ENCODE results near the gene ERBB4.
"Not testable (repeated sequence)": the region's sequence is repeated elsewhere in the genome, so short reads cannot be mapped to it uniquely, and the experiment has no call there.

ERBB4 gene

GRCh38 chr2:212488611-212489010, 50.0 kb downstream of the ERBB4 start:
- H3K27me3 ChIP-seq (ENCODE audit: control insufficient read depth in 2 of 2, insufficient read depth in 2 of 2, low read length in 2 of 2), result no peaks in the 10 kb centered on the region
- H3K4me1 ChIP-seq (ENCODE audit: control insufficient read depth in 2 of 2, insufficient read depth in 2 of 2, low read length in 2 of 2), result no peaks in the 10 kb centered on the region
- no peaks in the 10 kb centered on the region for H3K9me3 ChIP-seq (ENCODE audit: control insufficient read depth in 2 of 2, low read length in 2 of 2)
- H3K36me3 ChIP-seq (ENCODE audit: control insufficient read depth in 2 of 2, insufficient read depth in 2 of 2, low read length in 2 of 2), result no peaks in the 10 kb centered on the region
- H3K9ac ChIP-seq (ENCODE audit: low read depth in 1 of 2, low read length in 2 of 2), result no peak overlapping the region
- no peak overlapping the region for H3K4me3 ChIP-seq (ENCODE audit: low read length in 2 of 2)
- no peak overlapping the region for H3K27ac ChIP-seq (ENCODE audit: low read depth in 2 of 2, low read length in 2 of 2)

GRCh38 chr2:212484563-212485080, 54.0 kb downstream of the ERBB4 start:
- no peak overlapping the region for H3K27ac ChIP-seq (ENCODE audit: low read depth in 2 of 2, low read length in 2 of 2)
- H3K4me3 ChIP-seq (ENCODE audit: low read length in 2 of 2), result no peak overlapping the region
- no peaks in the 10 kb centered on the region for H3K27me3 ChIP-seq (ENCODE audit: control insufficient read depth in 2 of 2, insufficient read depth in 2 of 2, low read length in 2 of 2)
- H3K9me3 ChIP-seq (ENCODE audit: control insufficient read depth in 2 of 2, low read length in 2 of 2), result no peaks in the 10 kb centered on the region
- H3K4me1 ChIP-seq (ENCODE audit: control insufficient read depth in 2 of 2, insufficient read depth in 2 of 2, low read length in 2 of 2), result no peaks in the 10 kb centered on the region
- H3K9ac ChIP-seq (ENCODE audit: low read depth in 1 of 2, low read length in 2 of 2), result no peak overlapping the region
- no peaks in the 10 kb centered on the region for H3K36me3 ChIP-seq (ENCODE audit: control insufficient read depth in 2 of 2, insufficient read depth in 2 of 2, low read length in 2 of 2)

GRCh38 chr2:212480447-212480846, 58.2 kb downstream of the ERBB4 start:
- Histone ChIP-seq H3K4me3 (ENCODE audit: low read length in 2 of 2) (no peak overlapping the region), H3K9ac (ENCODE audit: low read depth in 1 of 2, low read length in 2 of 2) (no peak overlapping the region), H3K27me3 (ENCODE audit: control insufficient read depth in 2 of 2, insufficient read depth in 2 of 2, low read length in 2 of 2) (no peaks in the 10 kb centered on the region), H3K4me1 (ENCODE audit: control insufficient read depth in 2 of 2, insufficient read depth in 2 of 2, low read length in 2 of 2) (no peaks in the 10 kb centered on the region), H3K9me3 (ENCODE audit: control insufficient read depth in 2 of 2, low read length in 2 of 2) (no peaks in the 10 kb centered on the region), H3K27ac (ENCODE audit: low read depth in 2 of 2, low read length in 2 of 2) (no peak overlapping the region), H3K36me3 (ENCODE audit: control insufficient read depth in 2 of 2, insufficient read depth in 2 of 2, low read length in 2 of 2) (no peaks in the 10 kb centered on the region)

GRCh38 chr2:212477571-212477970, 61.0 kb downstream of the ERBB4 start:
- Histone ChIP-seq H3K9me3 (ENCODE audit: control insufficient read depth in 2 of 2, low read length in 2 of 2) (no peaks in the 10 kb centered on the region), H3K36me3 (ENCODE audit: control insufficient read depth in 2 of 2, insufficient read depth in 2 of 2, low read length in 2 of 2) (no peaks in the 10 kb centered on the region), H3K9ac (ENCODE audit: low read depth in 1 of 2, low read length in 2 of 2) (no peak overlapping the region), H3K27ac (ENCODE audit: low read depth in 2 of 2, low read length in 2 of 2) (no peak overlapping the region), H3K4me3 (ENCODE audit: low read length in 2 of 2) (no peak overlapping the region), H3K27me3 (ENCODE audit: control insufficient read depth in 2 of 2, insufficient read depth in 2 of 2, low read length in 2 of 2) (no peaks in the 10 kb centered on the region), H3K4me1 (ENCODE audit: control insufficient read depth in 2 of 2, insufficient read depth in 2 of 2, low read length in 2 of 2) (no peaks in the 10 kb centered on the region)

- Histone ChIP-seq H3K9ac (ENCODE audit: low read depth in 1 of 2, low read length in 2 of 2) (no peak overlapping the region), H3K36me3 (ENCODE audit: control insufficient read depth in 2 of 2, insufficient read depth in 2 of 2, low read length in 2 of 2) (no peaks in the 10 kb centered on the region), H3K9me3 (ENCODE audit: control insufficient read depth in 2 of 2, low read length in 2 of 2) (no peaks in the 10 kb centered on the region), H3K27me3 (ENCODE audit: control insufficient read depth in 2 of 2, insufficient read depth in 2 of 2, low read length in 2 of 2) (no peaks in the 10 kb centered on the region), H3K27ac (ENCODE audit: low read depth in 2 of 2, low read length in 2 of 2) (no peak overlapping the region), H3K4me3 (ENCODE audit: low read length in 2 of 2) (no peak overlapping the region), H3K4me1 (ENCODE audit: control insufficient read depth in 2 of 2, insufficient read depth in 2 of 2, low read length in 2 of 2) (no peaks in the 10 kb centered on the region)
Measured at GRCh38 chr2:212473211-212473610, 65.4 kb downstream of the ERBB4 start.

GRCh38 chr2:212467551-212467950, 71.1 kb downstream of the ERBB4 start:
- not testable (repeated sequence) for H3K9me3 ChIP-seq (ENCODE audit: control insufficient read depth in 2 of 2, low read length in 2 of 2); H3K4me1 ChIP-seq (ENCODE audit: control insufficient read depth in 2 of 2, insufficient read depth in 2 of 2, low read length in 2 of 2); H3K27me3 ChIP-seq (ENCODE audit: control insufficient read depth in 2 of 2, insufficient read depth in 2 of 2, low read length in 2 of 2); H3K36me3 ChIP-seq (ENCODE audit: control insufficient read depth in 2 of 2, insufficient read depth in 2 of 2, low read length in 2 of 2); H3K9ac ChIP-seq (ENCODE audit: low read depth in 1 of 2, low read length in 2 of 2); H3K27ac ChIP-seq (ENCODE audit: low read depth in 2 of 2, low read length in 2 of 2); H3K4me3 ChIP-seq (ENCODE audit: low read length in 2 of 2)

GRCh38 chr2:212465456-212465855, 73.1 kb downstream of the ERBB4 start:
- no peak overlapping the region for H3K4me3 ChIP-seq (ENCODE audit: low read length in 2 of 2)

GRCh38 chr2:212461708-212462107, 76.9 kb downstream of the ERBB4 start:
- not testable (repeated sequence) for H3K27ac ChIP-seq (ENCODE audit: low read depth in 2 of 2, low read length in 2 of 2); H3K9ac ChIP-seq (ENCODE audit: low read depth in 1 of 2, low read length in 2 of 2); H3K27me3 ChIP-seq (ENCODE audit: control insufficient read depth in 2 of 2, insufficient read depth in 2 of 2, low read length in 2 of 2); H3K4me3 ChIP-seq (ENCODE audit: low read length in 2 of 2); H3K36me3 ChIP-seq (ENCODE audit: control insufficient read depth in 2 of 2, insufficient read depth in 2 of 2, low read length in 2 of 2); H3K9me3 ChIP-seq (ENCODE audit: control insufficient read depth in 2 of 2, low read length in 2 of 2); H3K4me1 ChIP-seq (ENCODE audit: control insufficient read depth in 2 of 2, insufficient read depth in 2 of 2, low read length in 2 of 2)

More at GRCh38 chr2:212465456-212465855, 73.1 kb downstream of the ERBB4 start:
- Histone ChIP-seq H3K9ac (ENCODE audit: low read depth in 1 of 2, low read length in 2 of 2) (no peak overlapping the region), H3K9me3 (ENCODE audit: control insufficient read depth in 2 of 2, low read length in 2 of 2) (no peaks in the 10 kb centered on the region), H3K4me1 (ENCODE audit: control insufficient read depth in 2 of 2, insufficient read depth in 2 of 2, low read length in 2 of 2) (no peaks in the 10 kb centered on the region), H3K27me3 (ENCODE audit: control insufficient read depth in 2 of 2, insufficient read depth in 2 of 2, low read length in 2 of 2) (no peaks in the 10 kb centered on the region), H3K27ac (ENCODE audit: low read depth in 2 of 2, low read length in 2 of 2) (no peak overlapping the region), H3K36me3 (ENCODE audit: control insufficient read depth in 2 of 2, insufficient read depth in 2 of 2, low read length in 2 of 2) (no peaks in the 10 kb centered on the region)

- Histone ChIP-seq H3K4me1 (ENCODE audit: control insufficient read depth in 2 of 2, insufficient read depth in 2 of 2, low read length in 2 of 2) (no peaks in the 10 kb centered on the region), H3K9me3 (ENCODE audit: control insufficient read depth in 2 of 2, low read length in 2 of 2) (no peaks in the 10 kb centered on the region), H3K9ac (ENCODE audit: low read depth in 1 of 2, low read length in 2 of 2) (no peak overlapping the region), H3K27me3 (ENCODE audit: control insufficient read depth in 2 of 2, insufficient read depth in 2 of 2, low read length in 2 of 2) (no peaks in the 10 kb centered on the region), H3K36me3 (ENCODE audit: control insufficient read depth in 2 of 2, insufficient read depth in 2 of 2, low read length in 2 of 2) (no peaks in the 10 kb centered on the region), H3K27ac (ENCODE audit: low read depth in 2 of 2, low read length in 2 of 2) (no peak overlapping the region), H3K4me3 (ENCODE audit: low read length in 2 of 2) (no peak overlapping the region)
Measured at GRCh38 chr2:212454149-212454548, 84.5 kb downstream of the ERBB4 start.

GRCh38 chr2:212451786-212452231, 86.8 kb downstream of the ERBB4 start:
- Histone ChIP-seq H3K9me3 (ENCODE audit: control insufficient read depth in 2 of 2, low read length in 2 of 2) (no peaks in the 10 kb centered on the region), H3K9ac (ENCODE audit: low read depth in 1 of 2, low read length in 2 of 2) (no peak overlapping the region), H3K27me3 (ENCODE audit: control insufficient read depth in 2 of 2, insufficient read depth in 2 of 2, low read length in 2 of 2) (no peaks in the 10 kb centered on the region), H3K4me1 (ENCODE audit: control insufficient read depth in 2 of 2, insufficient read depth in 2 of 2, low read length in 2 of 2) (no peaks in the 10 kb centered on the region), H3K36me3 (ENCODE audit: control insufficient read depth in 2 of 2, insufficient read depth in 2 of 2, low read length in 2 of 2) (no peaks in the 10 kb centered on the region), H3K27ac (ENCODE audit: low read depth in 2 of 2, low read length in 2 of 2) (no peak overlapping the region), H3K4me3 (ENCODE audit: low read length in 2 of 2) (no peak overlapping the region)

- Histone ChIP-seq H3K9me3 (ENCODE audit: control insufficient read depth in 2 of 2, low read length in 2 of 2) (no peaks in the 10 kb centered on the region), H3K4me1 (ENCODE audit: control insufficient read depth in 2 of 2, insufficient read depth in 2 of 2, low read length in 2 of 2) (no peaks in the 10 kb centered on the region), H3K27me3 (ENCODE audit: control insufficient read depth in 2 of 2, insufficient read depth in 2 of 2, low read length in 2 of 2) (no peaks in the 10 kb centered on the region), H3K27ac (ENCODE audit: low read depth in 2 of 2, low read length in 2 of 2) (no peak overlapping the region), H3K36me3 (ENCODE audit: control insufficient read depth in 2 of 2, insufficient read depth in 2 of 2, low read length in 2 of 2) (no peaks in the 10 kb centered on the region), H3K9ac (ENCODE audit: low read depth in 1 of 2, low read length in 2 of 2) (no peak overlapping the region), H3K4me3 (ENCODE audit: low read length in 2 of 2) (no peak overlapping the region)
Measured at GRCh38 chr2:212448698-212449097, 89.9 kb downstream of the ERBB4 start.

Data from mucosa of rectum (tissue), 2 donors.